Neuronal stem cell (in vitro differentiated cells): Measurements from ENCODE around the gene TTC24.

Experiments used
- DNase-seq: peaks from one replicate; pipeline ENCODE4 v3.0.0-alpha.2; 2013; ENCODE audit warnings: low spot score
- H2AFZ ChIP-seq: one replicate; pipeline ENCODE4 v1.6.1; 2013; ENCODE audit warnings: mild to moderate bottlenecking, low read length, inconsistent platforms
- H2AK5ac ChIP-seq: 2 replicates; pipeline ENCODE4 v1.6.1; 2013; ENCODE audit warnings: low read depth, mild to moderate bottlenecking, inconsistent platforms, low read length, moderate library complexity, mixed read lengths
- H2BK120ac ChIP-seq: 2 replicates; pipeline ENCODE4 v1.6.1; 2013; ENCODE audit warnings: low read depth, mild to moderate bottlenecking, inconsistent platforms, low read length, moderate library complexity, mixed read lengths
- H2BK12ac ChIP-seq: one replicate; pipeline ENCODE4 v1.6.1; 2013; ENCODE audit warnings: low read length, inconsistent platforms
- H2BK15ac ChIP-seq: 2 replicates; pipeline ENCODE4 v1.6.1; 2013; ENCODE audit warnings: mild to moderate bottlenecking, low read length, inconsistent platforms, mixed read lengths
- H2BK5ac ChIP-seq: one replicate; pipeline ENCODE4 v1.6.1; 2013; ENCODE audit warnings: inconsistent platforms, mild to moderate bottlenecking, low read length, moderate library complexity
- H3K14ac ChIP-seq: one replicate; pipeline ENCODE4 v1.6.1; 2013; ENCODE audit warnings: low read length, inconsistent platforms
- H3K18ac ChIP-seq: 2 replicates; pipeline ENCODE4 v1.6.1; 2013; ENCODE audit warnings: low read length, inconsistent platforms
- H3K23ac ChIP-seq: 2 replicates; pipeline ENCODE4 v1.6.1; 2013; ENCODE audit warnings: low read depth, mild to moderate bottlenecking, mixed read lengths, low read length, inconsistent platforms; ENCODE audit not compliant: poor library complexity
- H3K27ac ChIP-seq: replicated peaks from 3 replicates; pipeline ENCODE4 v1.5.1; 2013; ENCODE audit warnings: low read length, inconsistent platforms
- H3K27me3 ChIP-seq, 3 experiments: 2 replicates each; pipeline ENCODE4 v1.6.1; 2013; ENCODE audit warnings: low read length in 3 of 3, mild to moderate bottlenecking in 2 of 3, inconsistent platforms in 1 of 3, low read depth in 1 of 3, mixed read lengths in 1 of 3, moderate library complexity in 1 of 3; ENCODE audit not compliant: control insufficient read depth in 3 of 3, insufficient read depth in 3 of 3
- H3K36me3 ChIP-seq, 2 donors: replicated peaks in 1 of 2; 2 replicates each; pipeline ENCODE4 v1.6.1; 2013; ENCODE audit warnings: low read length in 2 of 2; ENCODE audit not compliant: control insufficient read depth in 2 of 2, insufficient read depth in 2 of 2
- H3K4ac ChIP-seq: 2 replicates; pipeline ENCODE4 v1.6.1; 2013; ENCODE audit warnings: inconsistent platforms, mild to moderate bottlenecking, low read length, moderate library complexity
- H3K4me1 ChIP-seq, 2 donors: 1 replicate in 1 of 2; 2 replicates in 1 of 2; pipeline ENCODE4 v1.6.1; 2013; ENCODE audit warnings: low read length in 2 of 2, low read depth in 1 of 2; ENCODE audit not compliant: control insufficient read depth in 2 of 2, insufficient read depth in 1 of 2
- H3K4me2 ChIP-seq: one replicate; pipeline ENCODE4 v1.6.1; 2013; ENCODE audit warnings: mild to moderate bottlenecking, low read length, inconsistent platforms; ENCODE audit not compliant: insufficient read depth, poor library complexity, severe bottlenecking
- H3K4me3 ChIP-seq, 2 donors: 2 replicates each; pipeline ENCODE4 v1.5.1; 2013; ENCODE audit warnings: low read length in 2 of 2, mild to moderate bottlenecking in 2 of 2, inconsistent platforms in 1 of 2, moderate library complexity in 1 of 2
- H3K79me1 ChIP-seq: one replicate; pipeline ENCODE4 v1.6.1; 2013; ENCODE audit warnings: low read depth, mild to moderate bottlenecking, inconsistent platforms, low read length, moderate library complexity
- H3K9ac ChIP-seq: one replicate; pipeline ENCODE4 v1.6.1; 2013; ENCODE audit warnings: mild to moderate bottlenecking, low read depth, low read length, inconsistent platforms; ENCODE audit not compliant: poor library complexity
- H3K9me3 ChIP-seq, 2 donors: replicated peaks in 1 of 2; 2 replicates each; pipeline versions ENCODE3 to v1.6.1; 2013; ENCODE audit warnings: low read length in 2 of 2, mild to moderate bottlenecking in 2 of 2, inconsistent platforms in 1 of 2, low read depth in 1 of 2, mixed read lengths in 1 of 2, moderate library complexity in 1 of 2; ENCODE audit not compliant: control insufficient read depth in 2 of 2, insufficient read depth in 1 of 2
- H4K8ac ChIP-seq: one replicate; pipeline ENCODE4 v1.6.1; 2013; ENCODE audit warnings: low read depth, mild to moderate bottlenecking, inconsistent platforms, low read length, moderate library complexity
- H4K91ac ChIP-seq: one replicate; pipeline ENCODE4 v1.6.1; 2013; ENCODE audit warnings: low read length, low read depth, mild to moderate bottlenecking, inconsistent platforms; ENCODE audit not compliant: poor library complexity
- WGBS, 2 donors: extraction: QIAGEN DNeasy Blood & Tissue Kit; methylation state at CpG; one replicate each; pipeline ENCODE4 v1.1.7; 2013; ENCODE audit warnings: missing lambda C conversion rate in 2 of 2, mixed read lengths in 1 of 2; ENCODE audit not compliant: insufficient read length in 2 of 2, insufficient replicate concordance in 1 of 2; ENCODE audit errors: extremely low coverage in 2 of 2; 5-methylcytosine and 5-hydroxymethylcytosine counted together

Gene TTC24

GRCh38 chr1:156572663-156573018 is 6.9 kb upstream of the TTC24 start:
- H2BK5ac ChIP-seq, result no peak overlapping the region
- H3K4me1 ChIP-seq, result peaks cover 3% of the 10 kb centered on the region in 2 donors
- H2BK12ac ChIP-seq, result no peak overlapping the region
- H3K79me1 ChIP-seq, result peaks cover 2% of the 10 kb centered on the region
- H2AFZ ChIP-seq, result peak overlapping the region; percentile 86
- no peak overlapping the region for H3K14ac ChIP-seq
- H2BK120ac ChIP-seq, result no peak overlapping the region
- H4K8ac ChIP-seq, result no peak overlapping the region
- H3K18ac ChIP-seq, result no peak overlapping the region
- peaks cover 3 to 29% of the 10 kb centered on the region in 2 donors for H3K36me3 ChIP-seq
- H3K9me3 ChIP-seq, result no peaks in the 10 kb centered on the region
- H3K27ac ChIP-seq, result no peak overlapping the region
- no peak overlapping the region for H4K91ac ChIP-seq
- no peak overlapping the region for H3K9ac ChIP-seq
- H3K23ac ChIP-seq, result no peak overlapping the region
- WGBS, 2 donors, result no CpG with 5 or more reads among the region's 10 CpGs
- peaks cover 0 to 26% (median 0%) of the 10 kb centered on the region in 3 experiments for H3K27me3 ChIP-seq
- H3K4ac ChIP-seq, result no peak overlapping the region
- H3K4me3 ChIP-seq, result peak overlapping the region in 1 of 2 donors; percentile 74
- H3K4me2 ChIP-seq, result peak overlapping the region; percentile 38
- no peak for DNase-seq
- no peak overlapping the region for H2AK5ac ChIP-seq
- H2BK15ac ChIP-seq, result no peak overlapping the region

GRCh38 chr1:156574039-156574633 is 5.4 kb upstream of the TTC24 start:
- Histone ChIP-seq H4K8ac (no peak overlapping the region), H3K4ac (no peak overlapping the region), H2BK12ac (no peak overlapping the region), H3K9ac (no peak overlapping the region), H3K14ac (no peak overlapping the region), H3K79me1 (peaks cover 2% of the 10 kb centered on the region), H2AK5ac (no peak overlapping the region), H2BK5ac (no peak overlapping the region), H3K27me3 (peaks cover 0 to 26% (median 0%) of the 10 kb centered on the region in 3 experiments), H4K91ac (no peak overlapping the region), H3K9me3 (no peaks in the 10 kb centered on the region), H3K4me1 (peaks cover 3% of the 10 kb centered on the region in 2 donors), H2BK120ac (no peak overlapping the region), H2AFZ (no peak overlapping the region), H3K18ac (no peak overlapping the region), H3K36me3 (peaks cover 2 to 15% of the 10 kb centered on the region in 2 donors), H3K4me2 (no peak overlapping the region), H3K23ac (no peak overlapping the region), H2BK15ac (no peak overlapping the region), H3K4me3 (no peak overlapping the region), H3K27ac (no peak overlapping the region)
- DNase-seq, result no peak
- no CpG with 5 or more reads among the region's 2 CpGs for WGBS, 2 donors

GRCh38 chr1:156577550-156577949 is 2.0 kb upstream of the TTC24 start:
- no peak overlapping the region for H3K18ac ChIP-seq
- no peak overlapping the region for H3K27ac ChIP-seq

GRCh38 chr1:156578055-156578454 is 1.5 kb upstream of the TTC24 start:
- no peaks in the 10 kb centered on the region for H3K36me3 ChIP-seq
- H3K14ac ChIP-seq, result no peak overlapping the region
- H3K9ac ChIP-seq, result no peak overlapping the region
- H2BK15ac ChIP-seq, result no peak overlapping the region
- peaks cover 0 to 55% (median 0%) of the 10 kb centered on the region in 3 experiments for H3K27me3 ChIP-seq
- no peak overlapping the region for H3K18ac ChIP-seq
- H2BK5ac ChIP-seq, result no peak overlapping the region
- H2AK5ac ChIP-seq, result no peak overlapping the region
- H3K4ac ChIP-seq, result no peak overlapping the region
- no peaks in the 10 kb centered on the region for H3K9me3 ChIP-seq
- peak overlapping the region; percentile 34 for H2AFZ ChIP-seq
- no peak overlapping the region for H2BK120ac ChIP-seq
- no peak overlapping the region for H4K91ac ChIP-seq
- no peak overlapping the region for H4K8ac ChIP-seq
- no peak for DNase-seq
- no CpG with 5 or more reads among the region's 7 CpGs for WGBS, 2 donors
- no peaks in the 10 kb centered on the region for H3K4me1 ChIP-seq
- H3K79me1 ChIP-seq, result no peaks in the 10 kb centered on the region
- no peak overlapping the region for H3K4me3 ChIP-seq
- H3K27ac ChIP-seq, result no peak overlapping the region
- no peak overlapping the region for H3K23ac ChIP-seq
- no peak overlapping the region for H3K4me2 ChIP-seq
- no peak overlapping the region for H2BK12ac ChIP-seq

More at GRCh38 chr1:156577550-156577949, 2.0 kb upstream of the TTC24 start:
- DNase-seq, result no peak
- Histone ChIP-seq H3K4ac (no peak overlapping the region), H3K9me3 (no peaks in the 10 kb centered on the region), H4K8ac (no peak overlapping the region), H2BK5ac (no peak overlapping the region), H3K4me1 (no peaks in the 10 kb centered on the region), H3K27me3 (peaks cover 0 to 54% (median 0%) of the 10 kb centered on the region in 3 experiments), H2AK5ac (no peak overlapping the region), H3K4me3 (no peak overlapping the region), H3K36me3 (no peaks in the 10 kb centered on the region), H3K79me1 (no peaks in the 10 kb centered on the region), H3K4me2 (no peak overlapping the region), H3K9ac (no peak overlapping the region), H2BK12ac (no peak overlapping the region), H2AFZ (peak overlapping the region; percentile 34), H2BK120ac (no peak overlapping the region), H2BK15ac (no peak overlapping the region), H3K14ac (no peak overlapping the region), H3K23ac (no peak overlapping the region), H4K91ac (no peak overlapping the region)
- no CpG with 5 or more reads among the region's 3 CpGs for WGBS, 2 donors
